Motor neuron (in vitro differentiated cells): Measurements from ENCODE around the gene ATG4D. TPM values are rescaled to one million over a fixed set of nuclear protein-coding genes. Genes with fewer than 3 reads are reported as not detected.

ENCODE experiments used
- ATAC-seq, 8 experiments: fragments of 200-7000 bp; cut with Tn5 transposase; replicated peaks in 6 of 8; 2 replicates each; pipeline ENCODE4 v1.8.0; 2021; ENCODE audit warnings: mild to moderate bottlenecking in 8 of 8, moderate library complexity in 8 of 8
- H3K27ac ChIP-seq, 2 donors: fragments of 250-450 bp; sonication (Bioruptor Pico); 2 replicates each; pipeline ENCODE4 v1.9.0; 2021; ENCODE audit warnings: antibody characterized with exemption in 2 of 2, mild to moderate bottlenecking in 2 of 2, moderate library complexity in 1 of 2
- H3K4me1 ChIP-seq, 2 donors: fragments of 250-450 bp; sonication (Bioruptor Pico); replicated peaks in 1 of 2; 2 replicates each; pipeline ENCODE4 v1.6.1; 2021; ENCODE audit warnings: antibody characterized with exemption in 2 of 2, mild to moderate bottlenecking in 2 of 2, moderate library complexity in 1 of 2
- H3K4me3 ChIP-seq, 5 donors: fragments of 250-450 bp; sonication (Bioruptor Pico); 2 replicates each; pipeline ENCODE4 v1.9.0; 2021; ENCODE audit warnings: antibody characterized with exemption in 5 of 5, mild to moderate bottlenecking in 5 of 5, moderate library complexity in 4 of 5
- WGBS, 10 experiments: fragments of 450-650 bp; shearing (Covaris generic); methylation state at CpG; one replicate each; pipeline ENCODE4 v1.0.0; 2022; 5-methylcytosine and 5-hydroxymethylcytosine counted together
- in situ Hi-C, 9 experiments: fragments of 400-800 bp; cut with MboI; loops; one replicate each; pipeline ENCODE4 v1.15.0; 2021; ENCODE audit warnings: low sequenced_read_pairs in 9 of 9, low pct_unique_long_range_greater_than_20kb in 2 of 9; ENCODE audit not compliant: unreplicated experiment in 9 of 9
- total RNA-seq, 8 experiments: library from RNA; unstranded; fragments of 300-600 nt; gene quantifications; 2 replicates each; pipeline versions ENCODE4 v1.2.3 to v1.2.4, GENCODE V29; 2022

Gene ATG4D
- 10 to 100 TPM; 14.6 to 54.2 (median 29.5) TPM for total RNA-seq

- in situ Hi-C loops = no loop called here
- H3K4me3 ChIP-seq = peak within 1 kb of the TSS; percentile 87 to 97 (median 96)
- peak within 1 kb of the TSS; percentile 73 to 86 for H3K27ac ChIP-seq
- peak; percentile 82 to 92 (median 85) for ATAC-seq
- H3K4me1 ChIP-seq = peaks cover 6 to 8% of the 10 kb centered on the region in 2 donors
- WGBS, 10 experiments = 39 to 50% (median 50%) methylated on average over 1 to 3 of the region's 79 CpGs; no CpG with 5 or more reads in 7 of the 10 experiments
Measured at GRCh38 chr19:10543420-10544241, at the start of gene ATG4D. TSS of gene ATG4D (plus strand) at chr19:10543904. CDS start at chr19:10544091, 187 bp downstream.

GRCh38 chr19:10497371-10497770 lies 46.3 kb upstream of the ATG4D start:
- ATAC-seq = no peak
- Histone ChIP-seq H3K4me3 (no peak overlapping the region), H3K27ac (no peak overlapping the region), H3K4me1 (peaks cover 4 to 5% of the 10 kb centered on the region in 2 donors)
- in situ Hi-C loops = no loop called here
- WGBS, 10 experiments = 86 to 100% (median 100%) methylated on average over 1 to 2 of the region's 4 CpGs; no CpG with 5 or more reads in 3 of the 10 experiments

- WGBS, 10 experiments = 50 to 100% (median 87%) methylated on average over 1 to 12 of the region's 24 CpGs; no CpG with 5 or more reads in 2 of the 10 experiments
- Histone ChIP-seq H3K4me1 (peaks cover 4 to 5% of the 10 kb centered on the region in 2 donors), H3K27ac (no peak overlapping the region), H3K4me3 (no peak overlapping the region)
- ATAC-seq = no peak
- in situ Hi-C loops = no loop called here
Measured at GRCh38 chr19:10499550-10500246, 44.0 kb upstream of the ATG4D start.

- Histone ChIP-seq H3K27ac (no peak overlapping the region), H3K4me3 (no peak overlapping the region), H3K4me1 (peaks cover 4 to 5% of the 10 kb centered on the region in 2 donors)
- no peak for ATAC-seq
- WGBS, 10 experiments = 80 to 100% (median 95%) methylated on average over 1 to 2 of the region's 2 CpGs; no CpG with 5 or more reads in 4 of the 10 experiments
- in situ Hi-C loops = no loop called here
Measured at GRCh38 chr19:10500247-10500592, 43.5 kb upstream of the ATG4D start.

- peak; percentile 24 to 61 (median 50) for ATAC-seq
- Histone ChIP-seq H3K4me3 (peak overlapping the region; percentile 78 to 95 (median 92)), H3K27ac (peak overlapping the region; percentile 96), H3K4me1 (peaks cover 4 to 5% of the 10 kb centered on the region in 2 donors)
- in situ Hi-C loops = no loop called here
- WGBS, 10 experiments = 0 to 13% (median 8%) methylated on average over 1 to 8 of the region's 35 CpGs; no CpG with 5 or more reads in 5 of the 10 experiments
Measured at GRCh38 chr19:10501971-10502523, 41.7 kb upstream of the ATG4D start.

GRCh38 chr19:10502524-10503001 lies 41.1 kb upstream of the ATG4D start:
- peak; percentile 83 to 96 (median 94) for ATAC-seq
- 0% methylated on average over 3 to 11 of the region's 65 CpGs; no CpG with 5 or more reads in 8 of the 10 experiments for WGBS, 10 experiments

GRCh38 chr19:10503002-10503789 lies 40.5 kb upstream of the ATG4D start, which contains the start of gene KEAP1:
TSS of gene KEAP1 (minus strand) at chr19:10503356. CDS start at chr19:10500033, 3,323 bp downstream.
- Histone ChIP-seq H3K4me1 (peaks cover 4 to 5% of the 10 kb centered on the region in 2 donors), H3K27ac (peak within 1 kb of the TSS; percentile 96), H3K4me3 (peak within 1 kb of the TSS; percentile 78 to 95 (median 92))
- in situ Hi-C loops = no loop called here
- ATAC-seq = peak; percentile 19 to 57 (median 50)
- 25 to 68% (median 37%) methylated on average over 2 to 16 of the region's 73 CpGs; no CpG with 5 or more reads in 2 of the 10 experiments for WGBS, 10 experiments

More at GRCh38 chr19:10502524-10503001, 41.1 kb upstream of the ATG4D start:
- in situ Hi-C loops = no loop called here
- peak overlapping the region; percentile 96 for H3K27ac ChIP-seq
- peak overlapping the region; percentile 78 to 95 (median 92) for H3K4me3 ChIP-seq
- peaks cover 4 to 5% of the 10 kb centered on the region in 2 donors for H3K4me1 ChIP-seq

GRCh38 chr19:10505583-10506229 lies 38.0 kb upstream of the ATG4D start:
- in situ Hi-C loops = no loop called here

GRCh38 chr19:10508036-10508435 lies 35.7 kb upstream of the ATG4D start:
- in situ Hi-C loops = no loop called here
- ATAC-seq = no peak
- H3K4me3 ChIP-seq = no peak overlapping the region
- H3K27ac ChIP-seq = no peak overlapping the region
- peaks cover 0 to 4% of the 10 kb centered on the region in 2 donors for H3K4me1 ChIP-seq
- WGBS, 10 experiments = 60 to 100% (median 80%) methylated on average over 1 to 11 of the region's 16 CpGs; no CpG with 5 or more reads in 2 of the 10 experiments

More at GRCh38 chr19:10505583-10506229, 38.0 kb upstream of the ATG4D start:
- Histone ChIP-seq H3K4me1 (peaks cover 4 to 9% of the 10 kb centered on the region in 2 donors), H3K27ac (no peak overlapping the region), H3K4me3 (no peak overlapping the region)
- WGBS, 10 experiments = 20 to 98% (median 57%) methylated on average over 4 to 16 of the region's 17 CpGs
- peak in 2 of 8 experiments; percentile 3 for ATAC-seq

GRCh38 chr19:10508707-10509106 lies 35.0 kb upstream of the ATG4D start:
- ATAC-seq = no peak
- in situ Hi-C loops = no loop called here
- Histone ChIP-seq H3K27ac (no peak overlapping the region), H3K4me3 (no peak overlapping the region), H3K4me1 (peaks cover 0 to 4% of the 10 kb centered on the region in 2 donors)
- 0 to 93% (median 80%) methylated on average over 1 to 3 of the region's 3 CpGs; no CpG with 5 or more reads in 7 of the 10 experiments for WGBS, 10 experiments

GRCh38 chr19:10510301-10510802 lies 33.4 kb upstream of the ATG4D start:
- no peak overlapping the region for H3K4me3 ChIP-seq
- H3K27ac ChIP-seq = no peak overlapping the region
- ATAC-seq = no peak
- WGBS, 10 experiments = 0 to 60% (median 30%) methylated on average over 1 to 3 of the region's 15 CpGs; no CpG with 5 or more reads in 6 of the 10 experiments
- in situ Hi-C loops = no loop called here
- peaks cover 0 to 4% of the 10 kb centered on the region in 2 donors for H3K4me1 ChIP-seq
